ENCODE measurements around the gene SLC35F6.

Gene SLC35F6, protein sequence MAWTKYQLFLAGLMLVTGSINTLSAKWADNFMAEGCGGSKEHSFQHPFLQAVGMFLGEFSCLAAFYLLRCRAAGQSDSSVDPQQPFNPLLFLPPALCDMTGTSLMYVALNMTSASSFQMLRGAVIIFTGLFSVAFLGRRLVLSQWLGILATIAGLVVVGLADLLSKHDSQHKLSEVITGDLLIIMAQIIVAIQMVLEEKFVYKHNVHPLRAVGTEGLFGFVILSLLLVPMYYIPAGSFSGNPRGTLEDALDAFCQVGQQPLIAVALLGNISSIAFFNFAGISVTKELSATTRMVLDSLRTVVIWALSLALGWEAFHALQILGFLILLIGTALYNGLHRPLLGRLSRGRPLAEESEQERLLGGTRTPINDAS

DNA sequence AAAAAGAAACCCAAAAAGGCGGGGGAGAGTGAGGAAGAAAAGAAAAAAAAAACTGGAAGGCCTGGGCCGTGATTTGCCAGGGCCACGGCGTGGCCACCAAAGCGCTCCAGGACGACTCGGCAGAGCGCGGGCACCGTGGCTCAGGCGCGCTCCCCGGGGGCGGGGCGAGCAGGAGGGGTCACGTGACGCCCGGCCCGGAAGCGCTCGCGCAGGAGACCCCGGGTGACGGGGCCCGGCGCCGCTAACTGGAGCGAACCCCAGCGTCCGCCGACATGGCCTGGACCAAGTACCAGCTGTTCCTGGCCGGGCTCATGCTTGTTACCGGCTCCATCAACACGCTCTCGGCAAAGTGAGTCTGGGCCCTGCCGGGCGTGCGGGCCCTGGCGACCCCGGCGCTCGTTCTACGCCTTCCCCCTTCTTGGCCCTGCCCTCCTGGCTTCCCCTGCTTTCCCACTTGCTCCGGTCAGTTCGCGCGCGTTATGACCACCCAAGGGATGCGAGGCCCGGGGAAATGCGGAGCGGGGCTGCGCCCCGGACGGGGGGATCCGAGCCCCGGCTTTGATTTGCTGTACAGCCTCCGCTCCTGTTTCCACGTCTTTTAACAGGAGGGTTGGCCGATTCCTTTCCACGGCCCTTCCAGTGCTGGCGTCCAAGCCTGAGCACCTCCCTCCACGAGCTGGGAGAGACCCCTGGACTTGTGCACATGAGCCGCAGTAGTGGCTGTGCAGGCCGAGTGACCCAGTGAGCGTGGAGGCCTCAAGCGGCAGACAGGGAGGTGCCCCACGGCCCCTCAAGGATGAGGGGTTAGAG lies at the start of gene SLC35F6:
Gene SLC35F6 (plus strand): TSS at position 207 of the 810 bp plus-strand sequence. CDS start 66 bp downstream, at position 273.
- no peak for DNase-seq (ENCODE audit: low read depth)

DNA sequence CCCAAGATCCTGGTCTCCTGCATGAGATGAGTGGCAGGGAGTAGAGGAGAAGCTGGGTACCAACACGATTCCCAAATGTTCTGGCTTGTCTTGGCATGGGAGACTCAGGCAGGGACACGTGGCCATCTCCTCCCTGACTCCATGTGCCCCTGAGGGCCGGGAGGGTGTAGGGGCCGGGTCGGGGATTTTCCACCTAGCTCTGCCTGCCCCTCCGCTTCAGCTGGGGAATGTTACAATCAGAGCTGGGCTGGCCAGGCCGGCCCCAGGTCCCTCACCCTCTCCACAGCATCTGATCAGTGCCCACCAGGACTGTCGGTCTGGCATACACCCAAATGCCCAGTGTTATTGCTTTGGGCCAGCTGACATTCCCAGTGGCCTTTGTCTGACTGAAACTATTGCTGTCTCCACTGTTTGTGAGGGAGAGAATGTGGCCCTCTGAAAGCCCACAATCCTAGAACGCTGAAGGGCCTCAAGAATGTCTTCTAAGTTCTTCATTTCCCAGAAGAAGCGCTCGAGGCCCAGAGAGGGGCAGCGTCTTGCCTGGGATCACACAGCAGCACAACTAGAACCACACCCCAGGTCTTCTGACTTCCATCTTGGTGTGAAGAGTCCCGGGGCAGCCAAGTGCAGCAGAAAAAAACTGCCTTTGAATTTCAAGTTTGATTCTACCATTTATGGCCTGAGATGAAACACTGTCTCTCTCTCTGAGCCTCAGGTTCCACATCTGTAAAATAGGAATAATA lies 48.4 kb upstream of the SLC35F6 start:
- DNase-seq (ENCODE audit: low read depth), result no peak

GRCh38 chr2:26716340-26716739 lies 47.7 kb upstream of the SLC35F6 start:
- DNase-seq (ENCODE audit: low read depth), result no peak

GRCh38 chr2:26716769-26717168 lies 47.3 kb upstream of the SLC35F6 start:
- no peak for DNase-seq (ENCODE audit: low read depth)

DNA sequence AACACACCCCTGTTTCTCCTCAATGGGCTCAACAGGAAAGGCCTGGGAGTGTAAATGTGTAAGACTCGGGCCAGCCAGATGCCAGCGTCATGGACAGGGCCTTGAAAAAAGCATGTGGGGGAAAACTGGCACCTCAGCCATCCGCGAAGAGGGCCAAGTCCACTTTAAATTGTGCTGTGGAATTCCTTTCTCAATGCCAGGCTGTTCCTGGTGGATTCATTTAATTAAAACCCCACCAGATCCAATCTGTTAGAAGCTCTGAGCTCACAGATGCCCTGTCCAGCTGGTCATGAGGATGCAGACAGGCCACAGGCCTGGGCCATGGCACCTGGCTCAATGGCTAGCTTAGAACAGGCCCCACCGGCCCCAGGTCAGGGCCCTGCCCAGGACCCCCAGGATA lies 46.7 kb upstream of the SLC35F6 start:
- DNase-seq (ENCODE audit: low read depth), result no peak

DNA sequence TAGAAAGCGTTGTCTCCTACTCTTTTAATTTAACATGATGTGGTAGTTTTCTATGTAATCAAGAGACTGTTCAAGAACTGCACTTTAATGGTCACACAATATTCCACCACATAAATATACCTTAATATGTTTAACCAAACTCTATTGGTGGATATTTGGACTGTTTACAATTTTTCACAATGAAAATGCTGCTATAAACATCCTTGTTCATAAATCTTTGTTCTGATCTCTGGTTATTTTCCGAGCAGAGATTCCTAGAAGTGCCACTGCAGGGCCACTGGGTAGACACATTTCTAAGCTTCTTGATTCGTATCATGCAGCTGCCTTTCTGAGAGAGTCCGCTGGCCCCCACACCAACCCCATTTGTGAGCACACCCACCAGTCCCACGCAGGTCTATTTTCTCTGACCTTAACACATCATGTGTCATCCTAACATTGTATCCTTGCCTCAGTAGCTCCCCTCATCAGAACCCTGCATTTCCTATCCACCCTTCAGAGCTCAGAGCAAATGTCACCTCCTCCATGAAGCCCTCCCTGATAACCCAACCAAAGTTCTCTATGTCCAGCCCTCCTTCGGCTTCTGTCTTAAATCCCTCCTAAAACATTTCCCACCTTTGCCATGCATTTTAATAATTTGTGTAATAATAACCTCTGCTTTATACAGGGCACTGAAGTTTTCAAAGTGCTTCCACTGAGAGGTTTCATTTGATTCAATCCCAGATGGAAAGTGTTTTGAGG lies 45.0 kb upstream of the SLC35F6 start:
- DNase-seq (ENCODE audit: low read depth), result no peak

DNA sequence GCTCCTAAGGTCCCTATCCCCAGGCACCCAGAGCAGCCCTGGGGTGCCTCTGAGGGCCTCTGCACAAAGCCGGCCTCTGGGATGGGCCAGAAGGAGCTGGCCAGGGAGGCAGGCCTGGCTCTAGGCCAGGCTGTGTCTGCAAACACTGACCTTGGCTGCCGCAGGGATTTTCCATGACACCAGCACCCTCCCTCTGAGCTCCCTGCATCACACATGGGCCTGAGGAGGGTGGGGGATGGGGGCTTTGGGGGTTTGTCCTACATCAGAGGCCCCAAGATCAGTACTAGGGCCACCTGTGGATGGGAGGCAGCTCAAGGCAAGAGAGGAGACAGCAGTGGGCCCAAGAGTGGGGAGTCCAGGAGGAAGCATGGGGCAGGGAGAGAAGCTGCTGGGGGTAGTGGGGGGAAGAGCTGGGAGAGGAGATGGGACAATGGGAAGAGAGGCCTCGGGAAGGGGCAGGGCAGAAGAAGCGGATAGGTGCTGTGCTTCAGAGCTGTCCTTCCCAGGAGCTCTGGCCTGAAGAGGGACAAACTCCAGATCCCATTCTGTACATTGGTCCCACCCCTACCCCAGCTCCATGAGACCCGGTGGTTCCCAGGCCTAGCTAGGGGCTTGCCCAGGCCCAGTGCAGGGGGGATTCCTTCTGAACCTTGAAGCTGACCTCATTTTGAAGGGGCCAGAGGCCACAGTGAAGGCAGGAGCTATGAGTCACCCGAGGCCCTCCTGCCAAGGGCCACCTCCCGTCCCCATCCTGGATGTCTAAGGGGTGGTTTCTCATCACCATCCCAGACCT lies 43.6 kb upstream of the SLC35F6 start:
- DNase-seq (ENCODE audit: low read depth), result no peak

- no peak for DNase-seq (ENCODE audit: low read depth)
Observed at GRCh38 chr2:26721115-26722032, 42.7 kb upstream of the SLC35F6 start.

DNA sequence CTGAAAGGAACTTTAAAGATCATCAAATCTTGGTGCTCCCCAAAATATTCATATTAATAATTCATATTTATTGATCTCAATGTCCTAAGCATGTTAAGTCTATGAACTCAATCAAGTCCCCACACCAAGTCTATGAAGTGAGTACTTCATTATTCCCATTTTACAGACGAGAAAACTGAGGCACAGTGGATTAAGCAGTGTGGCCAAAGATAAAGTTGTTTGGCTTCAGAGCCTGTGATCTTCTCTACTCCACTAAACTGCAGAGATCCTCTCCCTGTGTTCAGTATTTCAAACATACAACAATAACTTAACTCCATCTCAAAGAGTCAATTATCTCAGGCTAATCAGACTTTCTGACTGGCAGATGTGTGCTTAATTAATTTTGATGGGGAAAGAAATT lies 41.8 kb upstream of the SLC35F6 start:
- no peak for DNase-seq (ENCODE audit: low read depth)

DNA sequence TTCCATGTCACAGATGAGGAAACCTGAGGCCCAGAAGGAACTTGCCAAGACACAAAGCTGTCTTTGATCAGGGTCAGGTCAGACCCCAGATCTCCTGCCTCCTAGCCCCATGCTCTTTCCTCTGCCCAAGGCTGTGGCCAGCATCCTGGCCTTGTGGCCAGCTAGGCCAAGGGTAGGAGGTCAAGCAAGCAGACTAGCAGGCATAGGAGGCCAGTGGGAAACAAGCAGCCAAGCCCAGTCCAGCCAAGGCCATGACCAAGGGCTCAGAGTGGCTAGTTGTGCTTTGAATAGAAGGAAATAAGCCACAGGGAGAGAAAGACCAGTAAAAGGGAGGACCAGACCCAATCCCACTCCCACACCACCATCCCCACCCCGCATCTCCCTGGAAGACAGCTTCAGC lies 41.2 kb upstream of the SLC35F6 start:
- DNase-seq (ENCODE audit: low read depth), result no peak

DNA sequence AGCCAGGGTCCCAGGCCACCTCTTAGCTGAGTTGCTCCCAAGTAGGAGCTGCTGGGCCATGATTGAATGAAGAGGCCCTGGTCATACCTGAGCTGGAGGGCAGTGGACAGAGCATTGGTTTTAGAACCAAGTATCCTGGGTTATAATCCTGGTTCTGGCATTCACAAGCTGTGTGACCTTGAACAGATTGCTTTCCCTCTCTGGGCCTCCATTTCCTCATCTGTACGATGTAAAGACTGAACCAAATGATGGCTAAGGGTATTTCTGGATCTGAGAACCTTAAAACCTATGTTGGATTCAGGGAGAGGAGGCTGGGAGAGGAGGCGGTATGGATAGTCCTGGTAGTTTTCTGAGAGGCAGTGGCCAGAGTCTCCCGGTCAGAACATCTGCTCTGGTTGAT lies 40.6 kb upstream of the SLC35F6 start:
- no peak for DNase-seq (ENCODE audit: low read depth)

DNA sequence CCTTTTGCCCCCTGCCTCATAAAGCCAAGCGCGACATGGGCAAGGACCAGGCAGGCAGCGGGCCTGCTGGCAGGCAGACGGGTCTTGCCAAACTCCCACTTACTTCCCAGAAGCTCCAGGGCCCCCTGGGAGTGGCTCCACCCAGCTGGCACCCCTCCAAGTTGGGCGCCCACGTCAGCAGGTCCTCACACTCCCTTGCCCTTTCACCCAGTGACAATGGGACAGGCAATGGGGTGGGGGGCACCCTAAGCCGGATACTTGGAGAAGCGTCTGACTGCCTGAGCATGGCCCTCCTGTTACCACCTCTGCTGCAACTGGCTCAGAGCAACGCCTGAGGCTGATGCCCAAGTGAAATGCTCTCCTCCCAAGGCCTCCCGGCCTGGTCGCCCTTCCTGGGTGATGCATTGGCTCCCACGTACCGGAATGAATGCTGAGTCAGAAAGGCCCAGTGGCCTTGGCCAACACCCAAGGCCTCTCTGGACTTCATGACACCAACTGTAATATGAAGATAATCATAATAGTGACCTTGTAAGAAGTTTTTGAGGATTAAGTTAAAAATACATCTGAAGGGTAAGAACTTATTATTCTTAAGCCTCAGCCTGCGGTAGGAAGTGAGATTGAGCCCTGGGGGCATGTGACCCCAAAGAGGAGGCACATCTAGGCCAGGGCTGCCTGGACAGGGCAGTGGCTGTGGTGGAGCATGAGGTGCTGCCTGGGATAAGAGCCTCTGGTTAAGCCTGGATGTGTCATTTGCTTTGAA lies 39.9 kb upstream of the SLC35F6 start:
- DNase-seq (ENCODE audit: low read depth), result peak; percentile 48

DNA sequence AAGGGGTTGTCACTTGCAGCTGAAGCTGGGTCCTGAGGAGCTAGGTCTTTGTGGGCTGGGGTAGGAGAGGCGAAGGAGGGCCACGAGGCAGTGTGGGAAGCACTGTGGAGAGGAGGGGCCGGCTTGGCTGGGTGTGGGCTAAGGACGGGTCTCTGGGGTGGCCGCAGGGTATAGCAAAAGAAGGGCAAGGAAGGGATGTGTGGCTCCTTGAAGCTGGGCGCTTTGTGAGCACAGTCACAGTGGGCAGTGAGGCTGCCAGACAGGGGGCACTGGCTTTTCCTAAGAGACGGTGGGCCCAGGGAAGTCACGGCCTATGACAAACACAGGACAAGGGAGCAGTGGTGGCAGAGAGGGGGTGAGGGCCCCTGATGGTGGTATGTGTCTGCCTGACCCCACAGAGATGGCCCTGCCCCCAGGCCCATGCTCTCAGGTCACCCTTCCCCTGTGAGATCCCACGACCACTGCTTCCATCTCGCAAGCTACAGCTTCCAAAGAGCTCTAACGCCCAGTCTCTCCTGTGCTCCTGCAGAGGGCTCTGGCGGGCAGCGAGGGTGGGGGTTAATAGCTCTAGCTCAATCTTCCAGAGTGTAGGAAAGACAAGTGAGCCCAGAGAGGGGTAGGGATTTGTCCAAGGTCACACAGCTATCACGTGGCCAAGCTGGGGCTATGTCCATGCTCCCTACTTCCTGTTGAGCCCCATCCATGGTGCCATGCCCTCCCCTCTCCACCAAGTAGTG lies 39.1 kb upstream of the SLC35F6 start:
- DNase-seq (ENCODE audit: low read depth), result no peak

DNA sequence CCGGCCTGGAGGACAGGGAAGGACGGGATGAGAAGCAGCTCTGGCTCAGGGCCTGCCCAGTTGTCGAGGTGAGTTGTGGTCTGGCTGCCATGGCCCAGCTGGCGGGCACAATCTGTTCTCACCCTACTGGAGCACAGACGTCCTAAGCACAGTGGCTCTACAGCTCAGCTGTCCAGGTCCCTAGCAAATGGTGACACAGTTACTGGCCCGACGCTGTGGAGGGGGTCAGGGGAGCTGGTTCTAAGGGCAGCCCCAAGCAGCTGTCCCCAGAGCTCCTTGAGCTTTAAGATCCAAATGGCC lies 38.6 kb upstream of the SLC35F6 start:
- DNase-seq (ENCODE audit: low read depth), result no peak

DNA sequence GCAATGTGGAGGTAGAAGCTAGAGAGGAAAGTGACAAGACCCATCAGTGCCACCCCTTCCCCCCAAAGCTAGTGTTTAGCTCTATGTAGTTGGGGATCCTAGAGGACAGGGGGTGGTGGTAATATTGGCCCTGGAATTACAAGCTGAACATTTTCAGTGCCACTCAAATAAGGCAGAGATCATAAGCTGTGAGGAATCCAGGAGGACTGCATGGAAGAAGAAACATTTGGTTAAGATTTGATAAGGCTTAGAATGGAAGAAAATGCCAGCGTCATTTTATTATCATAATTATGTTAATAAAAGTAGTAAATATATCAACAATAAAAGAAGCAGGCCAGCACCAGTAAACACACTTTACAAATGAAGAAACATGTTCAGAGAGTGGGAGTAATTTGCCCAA lies 37.9 kb upstream of the SLC35F6 start:
- no peak for DNase-seq (ENCODE audit: low read depth)

DNA sequence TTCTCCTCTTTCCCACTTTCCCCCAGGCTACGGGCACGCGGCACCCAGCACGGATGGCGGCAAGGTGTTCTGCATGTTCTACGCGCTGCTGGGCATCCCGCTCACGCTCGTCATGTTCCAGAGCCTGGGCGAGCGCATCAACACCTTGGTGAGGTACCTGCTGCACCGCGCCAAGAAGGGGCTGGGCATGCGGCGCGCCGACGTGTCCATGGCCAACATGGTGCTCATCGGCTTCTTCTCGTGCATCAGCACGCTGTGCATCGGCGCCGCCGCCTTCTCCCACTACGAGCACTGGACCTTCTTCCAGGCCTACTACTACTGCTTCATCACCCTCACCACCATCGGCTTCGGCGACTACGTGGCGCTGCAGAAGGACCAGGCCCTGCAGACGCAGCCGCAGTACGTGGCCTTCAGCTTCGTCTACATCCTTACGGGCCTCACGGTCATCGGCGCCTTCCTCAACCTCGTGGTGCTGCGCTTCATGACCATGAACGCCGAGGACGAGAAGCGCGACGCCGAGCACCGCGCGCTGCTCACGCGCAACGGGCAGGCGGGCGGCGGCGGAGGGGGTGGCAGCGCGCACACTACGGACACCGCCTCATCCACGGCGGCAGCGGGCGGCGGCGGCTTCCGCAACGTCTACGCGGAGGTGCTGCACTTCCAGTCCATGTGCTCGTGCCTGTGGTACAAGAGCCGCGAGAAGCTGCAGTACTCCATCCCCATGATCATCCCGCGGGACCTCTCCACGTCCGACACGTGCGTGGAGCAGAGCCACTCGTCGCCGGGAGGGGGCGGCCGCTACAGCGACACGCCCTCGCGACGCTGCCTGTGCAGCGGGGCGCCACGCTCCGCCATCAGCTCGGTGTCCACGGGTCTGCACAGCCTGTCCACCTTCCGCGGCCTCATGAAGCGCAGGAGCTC lies 36.2 kb upstream of the SLC35F6 start:
- DNase-seq (ENCODE audit: low read depth), result no peak

- no peak for DNase-seq (ENCODE audit: low read depth)
Observed at GRCh38 chr2:26729311-26729710, 34.8 kb upstream of the SLC35F6 start.

Measured in HS-5 (cell line).